Head of caudate nucleus (tissue), 42 donors: ENCODE data around the gene HGD.
A peak's percentile ranks its signal among the peaks of the same experiment; 100 is the strongest.
"Not testable (repeated sequence)": the region's sequence is repeated elsewhere in the genome, so short reads cannot be mapped to it uniquely, and the experiment has no call there.

Experiments
- DNase-seq, 42 donors: peaks; one replicate each; pipeline versions ENCODE4 v3.0.0 to v3.0.0-alpha.2; 2020 to 2021; ENCODE audit warnings: mixed read lengths in 7 of 42
- intact Hi-C: fragments of 100-400 bp; cut with DNase I; formaldehyde crosslinking; loops from one replicate; pipeline ENCODE4 v1.15.0; 2022

Gene HGD

DNA sequence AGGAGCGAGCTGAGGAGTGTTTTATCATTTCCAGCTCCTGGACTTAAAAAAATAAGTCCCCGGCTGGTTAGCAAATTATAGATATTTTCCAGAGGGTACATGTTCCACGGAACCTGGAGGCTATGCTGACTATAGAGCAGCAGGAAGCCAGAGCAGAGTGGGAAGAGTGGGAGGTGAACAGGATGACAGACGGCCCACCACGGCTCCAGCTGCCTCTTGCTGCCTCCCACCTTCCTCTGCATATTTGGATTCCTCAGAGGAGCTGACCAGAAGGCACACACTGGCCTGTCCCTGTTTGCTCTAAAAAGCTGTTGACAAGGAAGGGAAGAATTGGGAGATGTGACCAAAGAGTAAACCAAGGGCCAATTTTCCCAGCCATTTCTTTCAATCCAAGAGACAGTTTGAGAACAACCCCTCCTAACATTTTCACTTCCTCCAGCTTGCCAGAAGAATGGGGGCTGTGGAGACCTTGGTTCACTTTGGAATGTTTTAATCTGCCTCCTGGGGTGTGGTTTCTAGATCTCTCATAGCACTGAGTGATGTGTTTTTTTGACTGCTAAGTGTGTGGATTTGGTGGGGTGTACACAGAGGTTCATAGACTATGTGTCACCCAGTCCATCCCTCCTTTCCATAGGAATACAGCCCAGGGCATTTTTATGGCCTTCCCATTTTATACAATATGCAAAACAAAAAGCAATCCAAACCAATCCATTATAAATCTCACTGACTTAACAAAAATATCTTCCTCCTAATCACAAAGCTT lies 36.8 kb downstream of the HGD start:
- intact Hi-C loops: no loop called here
- peak in 15 of 42 donors; percentile 6 to 58 (median 22) for DNase-seq

DNA sequence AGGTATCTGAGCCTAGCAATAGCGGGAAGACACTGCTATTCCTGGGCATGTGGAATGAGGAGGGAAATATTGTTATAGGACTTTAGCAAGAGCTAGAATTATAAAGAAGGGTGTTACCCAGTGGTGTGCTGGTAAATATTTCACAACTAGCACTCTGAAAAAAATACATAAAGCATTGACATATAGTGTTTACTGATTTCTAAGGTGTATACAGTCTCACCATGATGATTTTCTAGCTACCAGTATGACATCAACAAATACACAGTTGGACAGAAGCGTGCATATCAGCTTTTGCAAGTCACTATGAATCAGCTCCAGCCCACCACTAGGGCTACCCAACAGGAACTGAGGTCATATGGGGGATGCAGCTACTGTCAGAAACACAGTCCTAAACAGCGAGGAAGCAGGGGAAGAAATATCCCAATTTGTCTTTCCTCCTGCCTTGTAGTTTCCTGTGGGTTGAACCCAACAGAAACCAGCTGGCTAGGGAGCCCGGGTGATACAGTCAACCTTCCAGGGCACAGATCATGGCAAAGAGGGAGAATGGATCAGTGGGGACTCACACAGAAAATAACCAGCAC lies 39.6 kb downstream of the HGD start:
- no peak for DNase-seq
- intact Hi-C loops: no loop called here

DNA sequence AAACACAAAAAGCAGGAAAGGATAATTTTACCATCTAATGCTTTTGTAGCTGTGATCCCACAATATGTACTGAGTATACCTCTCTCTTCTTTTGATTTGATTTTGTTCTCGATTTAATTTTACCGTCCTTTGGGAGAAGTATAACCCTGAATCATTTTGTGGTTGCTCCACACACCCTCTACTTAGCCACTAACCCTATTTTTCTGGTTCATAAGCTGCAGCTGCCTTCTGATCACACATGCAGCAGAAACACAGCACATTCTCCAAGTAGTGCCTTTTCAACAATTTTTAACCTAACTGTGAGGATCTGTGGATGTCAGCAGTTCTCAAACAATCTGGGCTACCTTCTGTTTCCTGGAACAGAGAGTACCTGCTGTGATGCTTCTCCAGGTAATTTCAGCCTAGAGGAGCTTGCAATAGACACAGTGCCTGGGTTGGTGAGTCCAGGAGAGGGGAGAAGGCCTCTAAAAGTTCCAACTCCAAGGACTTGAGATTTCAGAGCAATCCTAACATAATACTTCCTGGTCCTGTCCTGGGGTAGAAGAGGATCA lies 40.3 kb downstream of the HGD start:
- DNase-seq: no peak
- intact Hi-C loops: no loop called here

DNA sequence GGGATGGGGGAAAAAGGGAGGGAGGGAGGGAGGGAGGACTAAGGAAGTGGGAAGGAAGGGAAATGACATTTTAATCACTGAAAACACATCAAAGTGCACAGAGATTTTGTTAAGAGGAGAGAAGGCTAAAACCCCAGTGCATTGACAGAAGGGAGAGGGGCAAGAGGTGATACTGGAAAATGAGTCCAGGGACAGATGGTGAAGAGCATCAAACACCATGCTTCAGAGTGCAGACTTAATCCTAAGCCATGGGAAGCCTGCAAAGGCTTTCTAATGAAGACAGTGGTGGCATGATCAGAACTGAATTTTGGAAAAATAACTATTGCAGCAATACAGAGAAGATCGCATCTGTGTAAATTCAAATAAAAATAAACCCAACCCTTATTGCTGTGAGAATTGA lies 41.8 kb downstream of the HGD start:
- no peak for DNase-seq
- intact Hi-C loops: no loop called here

DNA sequence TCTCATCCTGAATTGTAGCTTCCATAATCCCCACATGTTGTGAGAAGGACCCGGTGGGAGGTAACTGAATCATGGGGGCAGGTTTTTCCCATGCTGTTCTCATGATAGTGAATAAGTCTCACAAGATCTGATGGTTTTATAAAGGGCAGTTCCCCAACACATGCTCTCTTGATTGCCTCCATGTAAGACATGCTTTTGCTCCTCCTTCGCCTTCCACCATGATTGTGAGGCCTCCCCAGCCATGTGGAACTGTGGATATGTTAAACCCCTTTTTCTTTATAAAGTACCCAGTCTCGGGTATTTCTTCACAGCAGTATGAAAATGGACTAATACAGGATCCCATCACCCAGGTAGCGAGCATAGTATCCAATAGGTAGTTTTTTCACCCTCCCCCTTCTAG lies 43.2 kb downstream of the HGD start:
- DNase-seq, intact Hi-C loops: not testable (repeated sequence)

DNA sequence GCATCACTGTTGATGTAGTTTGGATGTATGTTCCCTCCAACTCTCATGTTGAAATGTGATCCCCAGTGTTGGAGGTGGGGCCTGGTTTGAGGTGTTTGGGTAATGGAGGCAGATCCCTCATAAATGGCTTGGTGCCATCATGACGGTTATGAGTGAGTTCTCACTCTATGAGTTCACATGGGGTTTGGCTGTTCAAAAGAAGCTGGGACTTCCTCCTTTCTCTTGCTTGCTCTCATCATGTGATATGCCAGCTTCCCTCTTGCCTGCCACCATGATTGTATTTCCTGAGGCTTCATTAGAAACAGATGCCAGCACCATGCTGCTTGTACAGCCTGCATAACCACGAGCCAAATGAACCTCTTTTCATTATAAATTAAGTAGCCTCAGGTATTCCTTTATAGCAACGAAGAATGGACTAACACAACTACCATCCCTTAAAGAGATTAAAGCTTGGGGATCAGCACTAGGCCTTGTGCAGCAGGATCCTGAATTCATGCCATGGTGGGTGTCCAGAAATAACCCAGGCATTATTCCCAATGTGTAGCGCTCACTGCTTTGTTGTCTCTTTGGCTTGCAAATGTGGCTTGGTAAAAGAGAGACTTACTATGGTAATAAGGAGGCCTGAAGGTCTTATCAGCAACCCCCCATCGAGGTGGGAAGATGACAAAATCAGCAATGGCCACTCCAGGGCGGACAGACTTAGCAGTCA lies 44.0 kb downstream of the HGD start:
- no peak for DNase-seq

DNA sequence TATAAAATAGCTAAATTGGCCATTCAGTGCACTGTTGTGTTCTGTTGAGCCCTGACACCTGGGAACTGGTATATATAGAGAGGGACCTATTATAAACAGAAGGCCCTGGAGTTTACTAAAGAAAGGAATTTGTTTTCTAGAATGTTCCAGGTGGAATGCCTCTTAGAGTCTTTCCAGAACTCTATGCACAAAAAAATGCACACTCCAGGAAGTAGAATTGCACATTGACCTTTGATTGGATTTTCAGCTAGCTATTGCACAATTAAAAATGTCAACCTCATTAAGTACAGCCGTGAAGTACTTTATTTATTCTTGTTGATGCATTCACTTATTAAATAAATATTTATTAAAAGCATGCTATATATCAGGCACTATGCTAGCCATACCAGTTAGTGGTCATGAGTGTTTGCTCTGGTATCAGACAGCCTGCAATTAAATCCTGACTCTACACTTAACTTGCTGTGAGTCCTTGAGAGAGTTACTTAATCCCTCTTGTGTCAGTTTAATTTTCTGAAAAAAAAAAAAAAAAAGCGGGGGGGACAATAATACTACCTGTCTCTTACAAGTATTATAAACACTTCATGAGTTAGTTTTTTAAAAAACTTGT lies 45.1 kb downstream of the HGD start:
- intact Hi-C loops: no loop called here
- no peak for DNase-seq

More for the DNA sequence above, 44.0 kb downstream of the HGD start:
- intact Hi-C loops: no loop called here

DNA sequence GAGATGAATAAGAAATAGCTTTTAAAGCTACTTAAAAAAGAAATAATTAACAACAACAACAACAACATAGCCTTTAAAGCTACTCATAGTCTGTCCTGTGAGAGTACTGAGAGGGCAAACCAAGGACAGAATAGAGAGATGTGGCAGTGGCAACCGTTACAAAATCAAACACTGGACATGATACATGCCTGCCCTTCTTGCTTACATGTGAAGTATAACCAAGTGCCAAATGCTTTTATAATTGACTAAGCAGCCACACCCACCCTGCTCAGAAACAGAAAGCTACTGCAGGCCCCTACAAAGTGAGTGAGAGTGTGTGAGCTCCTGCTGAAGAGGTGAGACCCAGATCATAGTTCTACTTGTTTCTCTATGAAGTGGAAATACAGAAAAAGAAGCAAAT lies 47.5 kb downstream of the HGD start:
- intact Hi-C loops: no loop called here
- no peak for DNase-seq

DNA sequence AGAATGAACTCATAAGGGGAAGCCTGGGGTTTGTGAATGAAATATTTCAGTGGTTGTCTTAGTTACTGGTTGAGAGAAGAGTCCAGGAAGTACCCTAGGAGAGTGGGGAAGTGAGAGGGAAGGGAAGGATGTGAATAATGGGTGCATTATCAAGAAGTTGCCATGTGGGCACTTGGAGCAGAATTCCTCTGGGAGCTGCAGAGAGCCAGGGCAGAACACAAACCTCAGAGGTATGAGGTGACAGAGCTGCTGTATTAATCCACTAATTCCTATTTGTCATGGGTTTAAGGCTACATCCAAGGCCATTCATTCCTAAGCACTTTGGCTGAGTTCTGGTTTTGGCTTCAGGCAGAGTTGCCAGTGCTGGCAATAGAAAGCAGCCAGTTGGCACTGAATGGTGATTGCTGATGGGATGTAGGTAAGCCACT lies 56.9 kb downstream of the HGD start:
- DNase-seq: no peak
- intact Hi-C loops: no loop called here

DNA sequence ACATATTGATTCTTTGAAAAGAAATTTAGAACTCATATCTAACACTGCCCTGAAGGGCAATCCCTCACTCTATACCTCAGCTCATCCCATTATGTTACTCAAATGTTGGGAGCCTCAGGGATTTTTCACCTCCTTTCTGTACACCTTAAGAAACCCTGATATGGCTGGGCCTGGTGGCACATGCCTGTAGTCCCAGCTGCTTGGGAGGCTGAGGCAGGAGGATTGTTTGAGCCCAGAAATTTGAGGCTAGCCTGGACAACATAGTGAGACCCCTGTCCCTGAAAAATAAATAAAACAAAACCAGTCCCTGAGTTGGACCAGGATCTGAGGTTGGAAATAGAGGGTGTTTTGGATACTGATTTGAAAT lies 58.3 kb downstream of the HGD start:
- no peak for DNase-seq
- intact Hi-C loops: no loop called here

DNA sequence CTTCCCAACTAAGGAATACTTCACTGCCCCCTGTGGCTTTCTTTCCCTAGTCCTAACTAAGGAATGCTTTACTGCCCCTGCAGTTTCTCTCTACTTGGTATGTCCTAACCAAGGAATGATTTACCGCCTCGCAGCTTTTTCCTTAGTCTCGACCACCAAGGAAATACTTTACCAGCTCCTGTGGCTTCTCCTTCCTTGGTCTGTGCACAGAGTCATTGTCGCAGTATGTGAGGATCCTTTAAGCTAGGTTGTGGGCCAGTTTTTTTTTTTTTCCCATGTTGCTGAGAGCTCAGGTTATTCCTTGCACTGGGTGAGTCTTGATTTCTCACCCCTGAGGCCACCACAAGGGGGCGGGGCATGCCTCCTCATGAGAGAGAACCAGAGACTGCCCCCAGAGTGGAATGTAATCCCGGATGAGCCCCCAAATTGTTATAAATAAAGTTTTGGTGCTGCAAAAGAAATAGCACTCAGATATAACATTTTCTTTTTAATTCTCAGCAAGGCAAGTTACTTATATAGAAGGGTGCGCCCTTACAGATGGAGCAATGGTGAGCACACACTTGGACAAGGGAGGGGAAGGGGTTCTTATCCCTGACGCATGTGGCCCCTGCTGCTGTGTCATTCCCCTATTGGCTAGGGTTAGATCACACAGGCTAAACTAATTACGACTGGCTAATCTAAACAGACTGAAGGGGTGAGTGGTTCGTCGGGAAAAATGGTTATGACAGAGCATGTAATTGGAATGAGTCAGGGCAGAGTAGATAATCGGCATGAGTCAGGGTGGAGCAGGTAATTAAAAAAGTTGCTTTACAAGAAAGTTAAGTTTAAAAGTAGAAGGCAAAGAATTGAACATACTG lies 58.9 kb downstream of the HGD start:
- DNase-seq: no peak
- intact Hi-C loops: no loop called here

DNA sequence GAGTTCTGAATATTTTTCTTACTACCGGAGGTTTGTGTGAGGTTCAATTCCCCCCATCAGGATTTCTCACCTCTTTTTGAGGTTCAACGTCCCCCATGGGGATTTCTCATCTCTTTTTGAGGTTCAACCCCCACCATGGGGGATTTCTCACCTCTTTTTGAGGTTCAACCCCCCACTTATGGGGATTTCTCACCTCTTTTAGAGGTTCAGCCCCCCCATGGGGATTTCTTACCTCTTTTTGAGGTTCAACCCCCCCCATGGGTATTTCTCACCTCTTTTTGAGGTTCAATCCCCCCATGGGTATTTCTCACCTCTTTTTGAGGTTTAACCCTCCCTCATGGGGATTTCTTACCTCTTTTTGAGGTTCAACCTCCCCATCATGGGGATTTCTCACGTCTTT lies 59.6 kb downstream of the HGD start:
- intact Hi-C loops: no loop called here
- no peak for DNase-seq

DNA sequence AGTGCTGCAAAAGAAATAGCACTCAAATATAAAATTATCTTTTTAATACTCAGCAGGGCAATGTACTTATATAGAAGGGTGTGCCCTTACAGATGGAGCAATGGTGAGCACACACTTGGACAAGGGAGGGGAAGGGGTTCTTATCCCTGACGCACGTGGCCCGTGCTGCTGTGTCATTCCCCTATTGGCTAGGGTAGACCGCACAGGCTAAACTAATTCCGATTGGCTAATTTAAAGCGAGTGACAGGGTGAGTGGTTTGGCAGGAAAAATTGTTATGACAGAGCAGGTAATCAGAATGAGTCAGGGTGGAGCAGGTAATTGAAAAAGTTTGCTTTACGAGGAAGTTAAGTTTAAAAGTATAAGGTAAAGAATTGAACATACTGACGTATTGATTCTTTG lies 65.3 kb downstream of the HGD start:
- intact Hi-C loops: not testable (repeated sequence)
- DNase-seq: peak in 10 of 42 donors; percentile 14 to 58 (median 27)

DNA sequence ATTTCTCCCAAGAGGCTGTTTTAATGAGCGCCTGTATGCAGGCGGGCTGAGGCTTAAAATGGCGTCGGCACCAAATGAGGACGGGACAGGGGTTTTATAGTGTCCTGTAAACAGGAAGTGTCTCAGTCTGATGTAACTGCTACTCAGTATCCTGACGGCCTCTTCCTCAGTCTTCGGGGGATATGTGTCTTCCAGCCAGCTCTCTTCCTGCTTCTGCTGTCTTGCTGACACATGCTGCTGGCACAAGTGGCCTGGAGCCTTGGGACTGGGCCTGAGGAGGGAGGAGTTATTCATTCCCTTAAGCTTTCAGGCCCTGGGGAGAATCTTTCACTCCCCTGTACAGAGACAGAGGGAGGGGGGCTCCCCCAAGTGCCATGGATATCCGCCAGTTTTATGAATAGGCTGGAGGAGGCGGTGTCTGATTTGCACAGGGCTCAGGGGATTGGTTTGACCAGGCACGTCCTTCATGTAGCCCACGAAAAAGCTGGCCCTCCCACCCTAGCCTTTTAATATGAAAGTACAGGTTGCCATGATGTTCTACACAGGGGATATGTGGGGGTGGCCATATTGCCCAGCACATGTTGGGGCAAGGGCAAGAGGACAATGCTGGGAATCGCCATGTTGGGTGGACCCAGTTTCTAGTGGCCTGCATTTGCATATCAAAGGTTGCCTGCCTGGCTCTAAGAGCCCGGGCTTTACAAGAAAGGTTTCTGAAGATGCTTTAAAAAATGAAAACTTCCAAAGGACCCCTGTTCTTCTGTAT lies 66.0 kb downstream of the HGD start:
- intact Hi-C loops: no loop called here
- peak in 20 of 42 donors; percentile 8 to 66 (median 32) for DNase-seq

DNA sequence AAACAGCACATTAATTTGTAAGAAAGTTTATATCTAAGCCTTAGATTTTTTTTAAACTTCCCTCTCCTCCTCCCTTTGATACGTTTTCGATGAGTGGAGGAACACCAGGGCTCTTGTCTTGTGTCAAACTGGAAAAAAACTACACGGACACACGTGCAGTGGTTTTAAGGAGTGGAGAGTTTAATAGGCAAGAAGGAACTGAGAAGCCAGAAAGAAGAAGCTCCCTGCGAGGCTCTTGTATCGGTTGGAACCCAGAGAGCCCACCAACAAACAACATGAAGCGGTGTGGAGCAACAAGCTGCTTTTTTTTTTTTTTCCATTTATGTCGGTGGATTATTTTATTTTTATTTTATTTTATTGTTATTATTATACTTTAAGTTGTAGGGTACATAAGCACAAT lies 67.3 kb downstream of the HGD start:
- DNase-seq: no peak
- intact Hi-C loops: no loop called here

DNA sequence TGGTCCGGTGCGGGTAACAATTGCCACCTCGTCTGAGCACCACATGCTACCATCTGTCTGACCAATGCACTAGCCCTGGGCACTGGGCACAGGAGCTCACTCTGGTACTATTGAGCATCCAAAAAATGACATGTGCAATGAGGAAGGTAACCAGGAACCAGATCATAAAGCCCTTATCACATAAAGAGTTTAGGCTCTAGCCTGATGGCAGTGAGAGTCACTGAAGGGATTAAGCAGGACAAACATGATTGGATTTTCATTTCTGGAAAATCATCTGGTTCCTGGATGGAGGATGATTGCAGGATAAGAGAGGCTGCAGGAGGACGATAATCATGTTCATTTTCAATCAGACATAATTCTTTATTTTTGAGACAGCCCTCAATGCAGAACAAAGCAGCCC lies 73.5 kb downstream of the HGD start:
- DNase-seq: no peak
- intact Hi-C loops: no loop called here

DNA sequence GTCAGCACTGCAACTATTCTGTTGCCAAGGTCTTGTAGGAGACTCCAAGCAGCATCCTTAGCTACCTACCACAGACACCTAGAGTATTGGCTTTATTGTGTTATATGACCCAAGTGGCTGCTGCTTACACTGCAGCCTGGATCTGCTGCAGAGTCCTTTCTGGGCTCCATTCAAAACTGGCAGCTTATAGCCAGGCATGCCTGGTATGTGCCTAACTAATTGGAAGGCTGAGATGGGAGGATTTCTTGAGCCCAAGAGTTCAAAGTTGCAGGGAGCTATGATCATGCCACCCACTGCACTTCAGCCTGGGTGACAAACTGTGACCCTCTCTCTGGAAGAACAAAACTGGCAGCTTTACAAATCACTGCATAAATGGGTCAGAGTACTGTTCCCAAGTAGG lies 77.3 kb downstream of the HGD start:
- intact Hi-C loops: no loop called here
- no peak for DNase-seq

DNA sequence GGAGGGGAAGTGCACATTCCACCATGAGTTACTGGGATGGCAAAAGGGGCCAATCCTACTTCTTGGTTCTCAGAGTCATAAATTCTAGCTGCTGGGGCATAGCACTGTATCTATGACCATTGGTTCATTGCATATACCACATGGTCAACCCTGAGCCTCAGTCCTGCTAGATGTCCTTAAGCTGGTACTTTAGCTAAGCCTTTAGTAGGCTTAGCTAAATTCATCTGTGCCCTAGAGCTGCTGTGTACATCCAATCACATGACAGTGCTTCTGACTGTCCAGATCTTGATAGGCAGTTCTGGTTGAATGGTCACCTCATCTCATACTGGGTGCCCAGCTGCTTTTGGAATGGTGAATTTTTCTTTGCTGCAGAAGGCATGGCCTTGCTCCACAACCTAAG lies 77.7 kb downstream of the HGD start:
- no peak for DNase-seq
- intact Hi-C loops: no loop called here
